Measurements from ENCODE around the gene KLF17.

- TF ChIP-seq, protein P1, sequence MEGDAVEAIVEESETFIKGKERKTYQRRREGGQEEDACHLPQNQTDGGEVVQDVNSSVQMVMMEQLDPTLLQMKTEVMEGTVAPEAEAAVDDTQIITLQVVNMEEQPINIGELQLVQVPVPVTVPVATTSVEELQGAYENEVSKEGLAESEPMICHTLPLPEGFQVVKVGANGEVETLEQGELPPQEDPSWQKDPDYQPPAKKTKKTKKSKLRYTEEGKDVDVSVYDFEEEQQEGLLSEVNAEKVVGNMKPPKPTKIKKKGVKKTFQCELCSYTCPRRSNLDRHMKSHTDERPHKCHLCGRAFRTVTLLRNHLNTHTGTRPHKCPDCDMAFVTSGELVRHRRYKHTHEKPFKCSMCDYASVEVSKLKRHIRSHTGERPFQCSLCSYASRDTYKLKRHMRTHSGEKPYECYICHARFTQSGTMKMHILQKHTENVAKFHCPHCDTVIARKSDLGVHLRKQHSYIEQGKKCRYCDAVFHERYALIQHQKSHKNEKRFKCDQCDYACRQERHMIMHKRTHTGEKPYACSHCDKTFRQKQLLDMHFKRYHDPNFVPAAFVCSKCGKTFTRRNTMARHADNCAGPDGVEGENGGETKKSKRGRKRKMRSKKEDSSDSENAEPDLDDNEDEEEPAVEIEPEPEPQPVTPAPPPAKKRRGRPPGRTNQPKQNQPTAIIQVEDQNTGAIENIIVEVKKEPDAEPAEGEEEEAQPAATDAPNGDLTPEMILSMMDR (IDR thresholded peaks at IDR 0.05), result no peak
- TF ChIP-seq POLR2A (IDR thresholded peaks at IDR 0.05), result no peak
These were observed 15.7 kb downstream of the KLF17 start for GRCh38 chr1:44134071-44134920.

All from tibial nerve (tissue), 3 donors.